CD4-positive, alpha-beta T cell treated with Interleukin-1 beta for 1 hour (primary cell): ENCODE measurements around the gene PA2G4.
"Not testable (repeated sequence)": the region's sequence is repeated elsewhere in the genome, so short reads cannot be mapped to it uniquely, and the experiment has no call there.

ENCODE experiments used
- DNase-seq, 2 donors: peaks; one replicate each; pipeline ENCODE4 v3.0.0-alpha.2; 2020 to 2022

The PA2G4 gene

DNA sequence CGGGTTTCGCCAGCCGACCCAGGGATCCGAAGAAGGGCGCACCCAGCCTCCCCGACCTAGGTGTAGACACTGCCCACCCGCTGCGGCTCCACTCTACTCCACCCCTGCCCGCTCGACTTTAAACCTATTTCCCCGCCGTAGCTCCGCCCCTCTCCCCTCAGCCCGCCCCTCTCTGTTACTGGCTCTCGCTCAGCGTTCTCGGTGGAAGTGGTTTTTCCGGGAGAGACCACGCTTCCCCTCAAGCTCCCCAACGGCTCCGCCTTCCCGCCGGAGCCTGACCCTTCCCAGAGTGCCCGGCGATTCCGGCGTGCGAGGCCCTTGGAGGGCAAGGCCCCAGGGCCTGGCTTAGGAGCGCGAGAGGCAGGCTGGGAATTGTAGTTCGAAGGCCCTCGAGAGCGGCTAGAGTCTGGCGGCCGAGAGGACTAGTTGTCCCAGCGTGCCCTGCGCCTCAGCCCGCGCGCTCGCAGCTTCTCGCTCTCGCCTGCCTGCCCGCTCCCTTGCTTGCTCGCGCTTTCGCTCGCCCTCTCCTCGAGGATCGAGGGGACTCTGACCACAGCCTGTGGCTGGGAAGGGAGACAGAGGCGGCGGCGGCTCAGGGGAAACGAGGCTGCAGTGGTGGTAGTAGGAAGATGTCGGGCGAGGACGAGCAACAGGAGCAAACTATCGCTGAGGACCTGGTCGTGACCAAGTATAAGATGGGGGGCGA, at the start of gene PA2G4:
PA2G4 (plus strand) TSS at position 451 of the 706 bp plus-strand sequence; CDS start at position 630, 179 bp downstream.
- peak; percentile 98 for DNase-seq

- not testable (repeated sequence) for DNase-seq
Measured at GRCh38 chr12:56059964-56060363, 44.4 kb upstream of the PA2G4 start.

DNA sequence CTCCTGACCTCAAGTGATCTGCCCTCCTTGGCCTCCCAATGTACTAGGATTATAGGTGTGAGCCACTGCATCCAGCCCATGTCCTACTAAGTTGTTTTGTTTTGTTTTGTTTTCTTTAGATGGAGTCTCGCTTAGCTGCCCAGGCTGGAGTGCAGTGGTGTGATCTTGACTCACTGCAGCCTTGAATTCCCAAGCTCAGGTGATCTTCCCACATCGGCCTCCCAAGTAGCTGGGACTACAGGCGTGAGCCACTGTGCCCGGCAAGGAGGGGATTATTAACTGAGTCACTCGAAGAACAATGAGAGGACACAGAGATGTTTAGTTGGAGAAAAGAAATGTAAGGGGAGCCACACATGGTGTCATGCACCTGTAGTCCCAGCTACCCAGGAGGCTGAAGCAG, 42.4 kb upstream of the PA2G4 start:
- no peak for DNase-seq

DNA sequence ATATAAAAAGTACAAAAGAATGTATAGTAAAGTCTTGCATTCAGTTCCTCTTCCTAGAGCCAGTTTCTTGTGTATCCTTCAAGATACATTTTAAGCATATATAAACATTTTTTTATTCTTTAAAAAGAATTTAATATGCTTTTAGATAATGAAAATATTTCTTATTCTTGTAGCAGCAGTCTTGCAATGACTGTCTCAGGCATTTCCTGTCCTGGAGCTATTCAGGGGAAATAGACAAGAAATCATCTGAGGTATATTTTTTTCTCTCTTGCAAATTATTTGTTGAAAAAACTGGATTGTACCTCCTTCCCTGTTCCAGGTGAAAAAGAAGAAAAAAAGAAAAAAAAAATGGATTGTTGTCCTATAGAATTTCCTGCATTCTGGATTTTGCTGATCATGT, 41.4 kb upstream of the PA2G4 start:
- DNase-seq, result no peak

DNA sequence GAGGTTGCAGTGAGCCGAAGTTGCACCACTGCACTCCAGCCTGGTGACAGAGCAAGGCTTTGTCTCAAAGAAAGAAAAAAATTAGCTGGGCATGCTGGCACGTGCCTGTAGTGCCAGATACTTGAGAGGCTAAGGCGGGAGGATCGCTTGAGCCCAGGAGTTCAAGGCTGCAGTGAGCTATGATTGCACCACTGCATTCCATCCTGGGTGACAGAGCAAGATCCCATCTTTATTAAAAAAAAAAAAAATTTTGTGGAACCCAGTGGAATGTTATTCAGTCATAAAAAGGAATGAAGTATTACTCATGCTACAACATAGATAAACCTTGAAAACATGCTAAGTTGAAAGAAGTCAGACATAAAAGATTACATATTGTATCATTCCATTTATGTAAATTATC, 32.7 kb upstream of the PA2G4 start:
- DNase-seq, result no peak

DNA sequence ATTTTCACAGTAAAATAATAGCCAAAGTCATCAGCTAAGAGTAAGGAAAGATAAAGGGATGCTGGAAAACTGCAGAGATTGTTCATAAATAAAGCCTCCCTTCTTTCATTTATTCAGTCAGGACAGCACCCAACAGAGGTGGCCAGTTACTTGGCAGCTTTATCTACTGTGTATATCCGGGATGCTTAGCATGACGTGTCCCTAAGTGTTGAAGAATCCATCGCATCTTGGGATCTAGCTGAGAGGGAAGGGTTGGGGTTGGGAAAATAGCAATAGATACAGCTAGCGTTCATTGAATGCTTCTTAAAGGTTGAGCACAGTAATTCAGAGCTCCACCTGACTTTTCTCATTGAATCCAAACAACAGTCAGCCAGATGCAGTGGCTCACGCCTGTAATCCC, 30.0 kb upstream of the PA2G4 start:
- no peak for DNase-seq

- not testable (repeated sequence) for DNase-seq
Measured at GRCh38 chr12:56077966-56078365, 26.4 kb upstream of the PA2G4 start.

- no peak for DNase-seq
Measured at GRCh38 chr12:56078427-56078826, 25.9 kb upstream of the PA2G4 start.

GRCh38 chr12:56078931-56079722, 25.2 kb upstream of the PA2G4 start:
- DNase-seq, result peak; percentile 42 to 48

- DNase-seq, result peak; percentile 54 to 59
Measured at GRCh38 chr12:56079723-56080555, 24.4 kb upstream of the PA2G4 start, which contains the start of gene ERBB3. ERBB3 (plus strand) TSS chr12:56080165; CDS start chr12:56080301, 136 bp downstream.

GRCh38 chr12:56080556-56081138, 23.7 kb upstream of the PA2G4 start:
- DNase-seq, result no peak

GRCh38 chr12:56081393-56082347, 22.7 kb upstream of the PA2G4 start:
- DNase-seq, result no peak

GRCh38 chr12:56082382-56082781, 22.0 kb upstream of the PA2G4 start:
- DNase-seq, result no peak

- no peak for DNase-seq
Measured at GRCh38 chr12:56082967-56083366, 21.4 kb upstream of the PA2G4 start.

DNA sequence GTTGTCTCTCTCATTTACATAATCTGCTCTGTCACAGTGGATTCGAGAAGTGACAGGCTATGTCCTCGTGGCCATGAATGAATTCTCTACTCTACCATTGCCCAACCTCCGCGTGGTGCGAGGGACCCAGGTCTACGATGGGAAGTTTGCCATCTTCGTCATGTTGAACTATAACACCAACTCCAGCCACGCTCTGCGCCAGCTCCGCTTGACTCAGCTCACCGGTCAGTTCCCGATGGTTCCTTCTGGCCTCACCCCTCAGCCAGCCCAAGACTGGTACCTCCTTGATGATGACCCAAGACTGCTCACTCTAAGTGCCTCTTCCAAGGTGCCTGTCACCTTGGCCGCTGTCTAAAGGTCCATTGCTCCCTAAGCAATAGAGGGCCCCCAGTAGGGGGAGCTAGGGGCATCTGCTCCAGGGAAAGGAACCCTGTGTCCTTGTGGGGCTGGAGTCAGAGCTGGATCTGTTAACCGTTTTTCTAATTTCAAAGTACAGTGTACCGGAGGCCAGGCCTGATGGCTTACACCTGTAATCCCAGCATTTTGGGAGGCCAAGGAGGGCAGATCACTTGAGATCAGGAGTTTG, 19.3 kb upstream of the PA2G4 start:
- peak in 1 of 2 donors; percentile 24 for DNase-seq

- DNase-seq, result no peak
Measured at GRCh38 chr12:56086096-56086495, 18.3 kb upstream of the PA2G4 start.

DNA sequence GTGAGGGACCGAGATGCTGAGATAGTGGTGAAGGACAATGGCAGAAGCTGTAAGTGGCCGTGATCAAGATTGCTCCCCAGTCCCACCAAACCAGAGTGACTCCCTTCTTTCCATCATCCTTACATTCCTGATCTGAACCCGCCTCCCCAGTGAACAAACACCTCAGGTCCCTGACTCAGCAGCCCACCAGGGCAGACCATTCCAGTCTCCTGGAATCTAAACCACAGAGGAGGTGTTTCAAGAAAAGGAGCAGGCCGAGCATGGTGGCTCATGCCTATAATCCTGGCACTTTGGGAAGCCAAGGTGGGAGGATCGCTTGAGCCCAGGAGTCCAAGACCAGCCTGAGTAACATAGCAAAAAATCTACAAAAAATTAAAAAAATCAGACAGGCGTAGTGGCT, 17.8 kb upstream of the PA2G4 start:
- no peak for DNase-seq

- no peak for DNase-seq
Measured at GRCh38 chr12:56087220-56087619, 17.1 kb upstream of the PA2G4 start.

DNA sequence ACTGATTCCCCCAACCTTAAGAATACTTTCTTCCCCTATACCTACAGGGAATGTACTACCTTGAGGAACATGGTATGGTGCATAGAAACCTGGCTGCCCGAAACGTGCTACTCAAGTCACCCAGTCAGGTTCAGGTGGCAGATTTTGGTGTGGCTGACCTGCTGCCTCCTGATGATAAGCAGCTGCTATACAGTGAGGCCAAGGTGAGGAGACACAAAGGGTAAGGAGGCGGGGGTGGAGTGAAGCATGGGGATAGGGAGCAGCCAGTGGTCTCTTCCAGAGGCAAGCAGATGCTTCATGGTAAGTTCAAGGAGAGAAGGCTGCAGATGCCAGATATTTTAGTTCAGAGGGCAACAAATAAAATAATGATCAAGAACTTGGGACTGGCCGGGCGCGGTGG, 6.6 kb upstream of the PA2G4 start:
- DNase-seq, result no peak

DNA sequence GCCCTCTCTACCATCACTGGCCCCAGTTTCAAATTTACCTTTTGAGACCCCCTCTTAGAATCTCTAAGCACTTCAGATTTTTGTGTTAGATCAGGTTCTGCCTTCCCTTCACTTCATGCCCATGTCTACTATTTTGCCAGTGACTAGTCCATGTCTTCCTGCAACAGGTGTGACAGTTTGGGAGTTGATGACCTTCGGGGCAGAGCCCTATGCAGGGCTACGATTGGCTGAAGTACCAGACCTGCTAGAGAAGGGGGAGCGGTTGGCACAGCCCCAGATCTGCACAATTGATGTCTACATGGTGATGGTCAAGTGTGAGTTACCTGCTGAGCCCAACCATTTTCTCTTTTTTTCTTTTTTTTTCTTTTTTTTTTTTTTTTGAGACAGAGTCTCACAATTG, 5.8 kb upstream of the PA2G4 start:
- DNase-seq, result no peak

GRCh38 chr12:56099787-56100186, 4.6 kb upstream of the PA2G4 start:
- DNase-seq, result no peak
